ENCODE results near the gene CPM. TPM values are rescaled to one million over a fixed set of nuclear protein-coding genes. Genes with fewer than 3 reads are reported as not detected.

Gene CPM
- polyA plus RNA-seq, 2 of the 4 experiments (the other 2 are of a cell fraction), result 3.7 to 6.8 TPM

DNA sequence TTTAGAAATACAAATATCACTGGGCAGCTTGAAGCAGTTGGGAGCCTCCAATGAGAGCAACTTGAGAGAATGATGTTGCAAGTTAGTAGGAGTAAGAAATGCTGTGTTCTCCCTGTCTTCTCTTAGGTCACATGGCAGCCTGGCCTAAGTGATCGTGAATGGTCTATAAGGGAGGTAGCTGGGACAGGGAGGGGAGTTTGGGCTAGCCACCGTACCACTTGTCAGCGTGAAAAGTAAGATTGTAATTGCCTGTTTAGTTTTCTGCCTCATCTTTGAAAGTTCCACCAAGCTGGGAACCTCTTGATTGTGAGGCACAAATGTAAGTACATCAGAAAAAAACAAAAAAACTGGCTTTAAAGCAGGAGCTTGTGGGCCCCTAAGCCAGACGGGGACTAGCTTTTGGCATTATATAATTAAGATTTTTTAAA lies 88.6 kb downstream of the CPM start:
- ChIA-PET CTCF (interaction anchor here (2.4 kb wide), 1 partner anchor 14 kb away, joined by 9 read pairs; no protein-coding TSS in a partner anchor), POLR2A (no interaction called here)
- Histone ChIP-seq H3K4me1 (no peaks in the 10 kb centered on the region), H3K9me3 (no peaks in the 10 kb centered on the region), H3K4me2 (no peak overlapping the region), H3K27ac (no peak overlapping the region), H3K4me3 (no peak overlapping the region)
- no peak for FAIRE-seq
- DNase-seq (ENCODE audit: low read depth in 1 of 2, low spot score in 1 of 2), result no peak
- 86% methylated on average over 4 of the region's 4 CpGs for WGBS (ENCODE audit: missing lambda C conversion rate)
- ATAC-seq, result 0 out of 6 replicates have a peak, but pooled peaks of 1 of the 2 experiments have one; percentile 35
- TF ChIP-seq RNF2 (IDR thresholded peaks at IDR 0.05; ENCODE audit: borderline replicate concordance, low read depth) (no peak), MAFK (IDR thresholded peaks at IDR 0.05; ENCODE audit: partially characterized antibody) (no peak), FOSB (CRISPR knock-in tag; IDR thresholded peaks at IDR 0.05) (peak; percentile 58; the same call in 1 of the 2 replicates), NPAS2 (CRISPR knock-in tag; IDR thresholded peaks at IDR 0.05; ENCODE audit: borderline replicate concordance) (no peak), JUN (IDR thresholded peaks at IDR 0.05) (no peak), POLR2AphosphoS2 (conservative IDR thresholded peaks at IDR 0.05; ENCODE audit: low read length) (0 out of 2 replicates have a peak, but pooled peaks have one; percentile 88), ESRRA (IDR thresholded peaks at IDR 0.05; ENCODE audit: borderline replicate concordance, low read length) (no peak)

DNA sequence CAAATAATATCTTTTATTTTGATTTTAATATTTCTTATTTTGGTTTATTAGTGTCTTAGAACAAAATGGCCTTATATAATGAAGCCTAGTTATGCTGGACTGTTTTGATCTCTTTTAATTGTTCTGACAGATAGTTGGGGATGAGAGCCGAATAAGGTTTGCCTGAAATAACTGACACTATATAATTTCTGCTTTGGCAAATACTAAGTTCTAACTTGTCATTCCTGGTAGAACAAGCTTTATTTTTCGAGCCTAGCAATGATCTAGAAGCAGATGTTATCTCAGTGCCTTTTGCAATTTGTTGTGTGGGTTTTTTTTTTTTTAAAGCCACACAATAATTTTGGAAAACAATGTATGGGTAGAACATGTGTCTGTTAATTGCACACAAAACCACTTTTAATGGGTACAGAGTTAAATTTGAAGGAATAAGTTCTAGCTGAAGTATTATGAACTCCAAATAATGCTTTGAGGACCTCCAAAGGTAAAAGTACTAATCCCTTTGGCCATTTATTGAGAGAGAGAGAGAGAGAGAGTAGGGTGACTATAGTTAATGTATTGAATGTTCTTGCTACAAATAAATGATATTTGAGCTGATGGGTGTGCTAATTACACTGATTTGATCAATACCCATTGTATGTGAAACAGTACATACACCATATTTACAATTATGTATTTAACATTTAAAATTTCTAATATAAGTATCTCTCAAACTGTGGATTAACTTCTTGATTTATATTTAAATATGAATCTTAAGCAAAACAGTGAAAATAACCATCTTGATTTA lies 90.0 kb downstream of the CPM start:
- Histone ChIP-seq H3K4me2 (no peak overlapping the region), H3K27ac (no peak overlapping the region), H3K4me1 (no peaks in the 10 kb centered on the region), H3K9me3 (no peaks in the 10 kb centered on the region), H3K4me3 (no peak overlapping the region)
- ChIA-PET CTCF (interaction anchor here (0.6 kb wide), 1 partner anchor 13 kb away, joined by 3 read pairs; no protein-coding TSS in a partner anchor), POLR2A (no interaction called here)
- WGBS (ENCODE audit: missing lambda C conversion rate), result 92% methylated on average over 2 of the region's 2 CpGs
- TF ChIP-seq, protein P1, sequence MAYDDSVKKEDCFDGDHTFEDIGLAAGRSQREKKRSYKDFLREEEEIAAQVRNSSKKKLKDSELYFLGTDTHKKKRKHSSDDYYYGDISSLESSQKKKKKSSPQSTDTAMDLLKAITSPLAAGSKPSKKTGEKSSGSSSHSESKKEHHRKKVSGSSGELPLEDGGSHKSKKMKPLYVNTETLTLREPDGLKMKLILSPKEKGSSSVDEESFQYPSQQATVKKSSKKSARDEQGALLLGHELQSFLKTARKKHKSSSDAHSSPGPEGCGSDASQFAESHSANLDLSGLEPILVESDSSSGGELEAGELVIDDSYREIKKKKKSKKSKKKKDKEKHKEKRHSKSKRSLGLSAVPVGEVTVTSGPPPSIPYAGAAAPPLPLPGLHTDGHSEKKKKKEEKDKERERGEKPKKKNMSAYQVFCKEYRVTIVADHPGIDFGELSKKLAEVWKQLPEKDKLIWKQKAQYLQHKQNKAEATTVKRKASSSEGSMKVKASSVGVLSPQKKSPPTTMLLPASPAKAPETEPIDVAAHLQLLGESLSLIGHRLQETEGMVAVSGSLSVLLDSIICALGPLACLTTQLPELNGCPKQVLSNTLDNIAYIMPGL (CRISPR knock-in tag; IDR thresholded peaks at IDR 0.05; ENCODE audit: borderline replicate concordance), result no peak
- TF ChIP-seq ZFP36 (IDR thresholded peaks at IDR 0.05; ENCODE audit: borderline replicate concordance, partially characterized antibody) (no peak), ZSCAN20 (CRISPR knock-in tag; IDR thresholded peaks at IDR 0.05) (no peak), CHD4 (IDR thresholded peaks at IDR 0.05; ENCODE audit: borderline replicate concordance) (no peak), NPAS2 (CRISPR knock-in tag; IDR thresholded peaks at IDR 0.05; ENCODE audit: borderline replicate concordance) (no peak), TP53 (CRISPR knock-in tag; IDR thresholded peaks at IDR 0.05) (no peak), KDM1A (IDR thresholded peaks at IDR 0.05; ENCODE audit: low read depth) (no peak), HDAC2 (IDR thresholded peaks at IDR 0.05) (no peak), SMC3 (IDR thresholded peaks at IDR 0.05) (no peak), MAZ (IDR thresholded peaks at IDR 0.05; ENCODE audit: borderline replicate concordance, low read depth, low read length) (no peak), HOXB5 (CRISPR knock-in tag; IDR thresholded peaks at IDR 0.05) (no peak), TFCP2L1 (CRISPR knock-in tag; IDR thresholded peaks at IDR 0.05) (no peak), FOSL2 (IDR thresholded peaks at IDR 0.05) (no peak), FOSL2 (CRISPR knock-in tag; IDR thresholded peaks at IDR 0.05) (no peak), MAFK (IDR thresholded peaks at IDR 0.05; ENCODE audit: partially characterized antibody) (no peak)
- TF ChIP-seq, protein P2, sequence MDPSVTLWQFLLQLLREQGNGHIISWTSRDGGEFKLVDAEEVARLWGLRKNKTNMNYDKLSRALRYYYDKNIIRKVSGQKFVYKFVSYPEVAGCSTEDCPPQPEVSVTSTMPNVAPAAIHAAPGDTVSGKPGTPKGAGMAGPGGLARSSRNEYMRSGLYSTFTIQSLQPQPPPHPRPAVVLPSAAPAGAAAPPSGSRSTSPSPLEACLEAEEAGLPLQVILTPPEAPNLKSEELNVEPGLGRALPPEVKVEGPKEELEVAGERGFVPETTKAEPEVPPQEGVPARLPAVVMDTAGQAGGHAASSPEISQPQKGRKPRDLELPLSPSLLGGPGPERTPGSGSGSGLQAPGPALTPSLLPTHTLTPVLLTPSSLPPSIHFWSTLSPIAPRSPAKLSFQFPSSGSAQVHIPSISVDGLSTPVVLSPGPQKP (IDR thresholded peaks at IDR 0.05; ENCODE audit: low read depth, low read length), result no peak
- TF ChIP-seq, protein P3, sequence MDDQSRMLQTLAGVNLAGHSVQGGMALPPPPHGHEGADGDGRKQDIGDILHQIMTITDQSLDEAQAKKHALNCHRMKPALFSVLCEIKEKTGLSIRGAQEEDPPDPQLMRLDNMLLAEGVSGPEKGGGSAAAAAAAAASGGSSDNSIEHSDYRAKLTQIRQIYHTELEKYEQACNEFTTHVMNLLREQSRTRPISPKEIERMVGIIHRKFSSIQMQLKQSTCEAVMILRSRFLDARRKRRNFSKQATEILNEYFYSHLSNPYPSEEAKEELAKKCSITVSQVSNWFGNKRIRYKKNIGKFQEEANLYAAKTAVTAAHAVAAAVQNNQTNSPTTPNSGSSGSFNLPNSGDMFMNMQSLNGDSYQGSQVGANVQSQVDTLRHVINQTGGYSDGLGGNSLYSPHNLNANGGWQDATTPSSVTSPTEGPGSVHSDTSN (IDR thresholded peaks at IDR 0.05), result no peak
- TF ChIP-seq, protein P4, sequence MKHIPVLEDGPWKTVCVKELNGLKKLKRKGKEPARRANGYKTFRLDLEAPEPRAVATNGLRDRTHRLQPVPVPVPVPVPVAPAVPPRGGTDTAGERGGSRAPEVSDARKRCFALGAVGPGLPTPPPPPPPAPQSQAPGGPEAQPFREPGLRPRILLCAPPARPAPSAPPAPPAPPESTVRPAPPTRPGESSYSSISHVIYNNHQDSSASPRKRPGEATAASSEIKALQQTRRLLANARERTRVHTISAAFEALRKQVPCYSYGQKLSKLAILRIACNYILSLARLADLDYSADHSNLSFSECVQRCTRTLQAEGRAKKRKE (CRISPR knock-in tag; IDR thresholded peaks at IDR 0.05; ENCODE audit: low read depth), result no peak
- no peak for DNase-seq (ENCODE audit: low read depth in 1 of 2, low spot score in 1 of 2)
- ATAC-seq, result no peak
- no peak for FAIRE-seq

Data from A549 (cell line).